Mucosa of rectum (tissue), 2 donors: ENCODE results near the gene KRTAP5-9.
"Not testable (repeated sequence)": the region's sequence is repeated elsewhere in the genome, so short reads cannot be mapped to it uniquely, and the experiment has no call there.

ENCODE experiments used
- H3K27ac ChIP-seq, 2 donors: one replicate each; pipeline ENCODE4 v1.7.0; 2013; ENCODE audit warnings: inconsistent platforms in 2 of 2, low read depth in 2 of 2, low read length in 2 of 2
- H3K27me3 ChIP-seq, 2 donors: one replicate each; pipeline ENCODE4 v1.7.0; 2013; ENCODE audit warnings: low read length in 2 of 2; ENCODE audit not compliant: control insufficient read depth in 2 of 2, insufficient read depth in 2 of 2
- H3K36me3 ChIP-seq, 2 donors: one replicate each; pipeline ENCODE4 v1.7.0; 2013; ENCODE audit warnings: low read length in 2 of 2; ENCODE audit not compliant: control insufficient read depth in 2 of 2, insufficient read depth in 2 of 2
- H3K4me1 ChIP-seq, 2 donors: one replicate each; pipeline ENCODE4 v1.7.0; 2013; ENCODE audit warnings: low read length in 2 of 2, mild to moderate bottlenecking in 1 of 2; ENCODE audit not compliant: control insufficient read depth in 2 of 2, insufficient read depth in 2 of 2
- H3K4me3 ChIP-seq, 2 donors: one replicate each; pipeline ENCODE4 v1.7.0; 2013; ENCODE audit warnings: low read length in 2 of 2
- H3K9ac ChIP-seq, 2 donors: one replicate each; pipeline ENCODE4 v1.7.0; 2013; ENCODE audit warnings: low read length in 2 of 2, low read depth in 1 of 2, mild to moderate bottlenecking in 1 of 2
- H3K9me3 ChIP-seq, 2 donors: one replicate each; pipeline ENCODE4 v1.7.0; 2013; ENCODE audit warnings: low read length in 2 of 2; ENCODE audit not compliant: control insufficient read depth in 2 of 2
- donor health status: healthy.
- donor health status: Normal muscosa, but diverticular disease.

The KRTAP5-9 gene

GRCh38 chr11:71534711-71535608 is 13.3 kb upstream of the KRTAP5-9 start:
- H3K36me3 ChIP-seq, H3K4me3 ChIP-seq, H3K9me3 ChIP-seq, H3K4me1 ChIP-seq, H3K27me3 ChIP-seq, H3K9ac ChIP-seq, H3K27ac ChIP-seq: not testable (repeated sequence)

- H3K36me3 ChIP-seq: no peaks in the 10 kb centered on the region
- no peak overlapping the region for H3K9ac ChIP-seq
- H3K4me1 ChIP-seq: no peaks in the 10 kb centered on the region
- no peak overlapping the region for H3K4me3 ChIP-seq
- no peak overlapping the region for H3K27ac ChIP-seq
- no peaks in the 10 kb centered on the region for H3K9me3 ChIP-seq
- no peaks in the 10 kb centered on the region for H3K27me3 ChIP-seq
Measured at GRCh38 chr11:71535825-71536224, 12.4 kb upstream of the KRTAP5-9 start.

- H3K27me3 ChIP-seq: no peaks in the 10 kb centered on the region
- no peaks in the 10 kb centered on the region for H3K4me1 ChIP-seq
- no peaks in the 10 kb centered on the region for H3K9me3 ChIP-seq
- H3K36me3 ChIP-seq: no peaks in the 10 kb centered on the region
- H3K9ac ChIP-seq: no peak overlapping the region
- H3K27ac ChIP-seq: no peak overlapping the region
- H3K4me3 ChIP-seq: no peak overlapping the region
Measured at GRCh38 chr11:71537537-71537936, 10.7 kb upstream of the KRTAP5-9 start.

- H3K9me3 ChIP-seq, H3K27ac ChIP-seq, H3K36me3 ChIP-seq, H3K9ac ChIP-seq, H3K4me1 ChIP-seq, H3K27me3 ChIP-seq, H3K4me3 ChIP-seq: not testable (repeated sequence)
Measured at GRCh38 chr11:71537977-71538665, 10.1 kb upstream of the KRTAP5-9 start, which contains the start of gene KRTAP5-8. TSS of gene KRTAP5-8 (plus strand) at chr11:71538025. CDS start at chr11:71538056, 31 bp downstream.

- Histone ChIP-seq H3K36me3 (no peaks in the 10 kb centered on the region), H3K9me3 (no peaks in the 10 kb centered on the region), H3K4me3 (no peak overlapping the region), H3K27ac (no peak overlapping the region), H3K27me3 (no peaks in the 10 kb centered on the region), H3K4me1 (no peaks in the 10 kb centered on the region), H3K9ac (no peak overlapping the region)
Measured at GRCh38 chr11:71538666-71538990, 9.6 kb upstream of the KRTAP5-9 start.

- H3K36me3 ChIP-seq: no peaks in the 10 kb centered on the region
- H3K4me1 ChIP-seq: no peaks in the 10 kb centered on the region
- no peak overlapping the region for H3K9ac ChIP-seq
- H3K9me3 ChIP-seq: no peaks in the 10 kb centered on the region
- H3K27ac ChIP-seq: no peak overlapping the region
- H3K27me3 ChIP-seq: no peaks in the 10 kb centered on the region
- H3K4me3 ChIP-seq: no peak overlapping the region
Measured at GRCh38 chr11:71539017-71539416, 9.2 kb upstream of the KRTAP5-9 start.

- H3K36me3 ChIP-seq, H3K27ac ChIP-seq, H3K27me3 ChIP-seq, H3K9me3 ChIP-seq, H3K4me3 ChIP-seq, H3K4me1 ChIP-seq, H3K9ac ChIP-seq: not testable (repeated sequence)
Measured at GRCh38 chr11:71539971-71540370, 8.2 kb upstream of the KRTAP5-9 start.

- not testable (repeated sequence) for H3K27ac ChIP-seq, H3K4me1 ChIP-seq, H3K9me3 ChIP-seq, H3K4me3 ChIP-seq, H3K27me3 ChIP-seq, H3K36me3 ChIP-seq, H3K9ac ChIP-seq
Measured at GRCh38 chr11:71540521-71541304, 7.5 kb upstream of the KRTAP5-9 start.

- H3K27me3 ChIP-seq: no peaks in the 10 kb centered on the region
- no peaks in the 10 kb centered on the region for H3K4me1 ChIP-seq
- H3K9ac ChIP-seq: no peak overlapping the region
- H3K27ac ChIP-seq: no peak overlapping the region
- no peak overlapping the region for H3K4me3 ChIP-seq
- H3K36me3 ChIP-seq: no peaks in the 10 kb centered on the region
- no peaks in the 10 kb centered on the region for H3K9me3 ChIP-seq
Measured at GRCh38 chr11:71542382-71542781, 5.8 kb upstream of the KRTAP5-9 start.
